Fibroblast of lung (primary cell): ENCODE measurements around the gene SEMA3D.

Experiments used
- CTCF ChIP-seq, 2 donors: IDR thresholded peaks in 1 of 2; conservative IDR thresholded peaks in 1 of 2; 1 replicate in 1 of 2; 2 replicates in 1 of 2; pipeline ENCODE4 v1.5.1; 2011 to 2012; ENCODE audit warnings: low read length in 2 of 2, control low read depth in 1 of 2, inconsistent platforms in 1 of 2, low read depth in 1 of 2, mild to moderate bottlenecking in 1 of 2
- EZH2 ChIP-seq: IDR thresholded peaks from 2 replicates; pipeline ENCODE4 v1.5.1; 2012; ENCODE audit warnings: low read length, control low read depth, mild to moderate bottlenecking; ENCODE audit errors: missing control alignments

- TF ChIP-seq CTCF (conservative IDR thresholded peaks at IDR 0.05 in 1 of 2, IDR thresholded peaks at IDR 0.05 in 1 of 2; ENCODE audit: low read depth in 1 of 2, low read length in 2 of 2) (no peak), EZH2 (no peak)
Measured at GRCh38 chr7:85078181-85078580, 108.7 kb downstream of the SEMA3D start.
